HG02973 (cell line): Measurements from ENCODE around the gene HYAL1.

Experiments used
- ATAC-seq: cut with Tn5 transposase; IDR thresholded peaks from one replicate; pipeline ENCODE4 v1.9.1; 2021; ENCODE audit warnings: moderate library complexity; ENCODE audit not compliant: unreplicated experiment

The HYAL1 gene, protein sequence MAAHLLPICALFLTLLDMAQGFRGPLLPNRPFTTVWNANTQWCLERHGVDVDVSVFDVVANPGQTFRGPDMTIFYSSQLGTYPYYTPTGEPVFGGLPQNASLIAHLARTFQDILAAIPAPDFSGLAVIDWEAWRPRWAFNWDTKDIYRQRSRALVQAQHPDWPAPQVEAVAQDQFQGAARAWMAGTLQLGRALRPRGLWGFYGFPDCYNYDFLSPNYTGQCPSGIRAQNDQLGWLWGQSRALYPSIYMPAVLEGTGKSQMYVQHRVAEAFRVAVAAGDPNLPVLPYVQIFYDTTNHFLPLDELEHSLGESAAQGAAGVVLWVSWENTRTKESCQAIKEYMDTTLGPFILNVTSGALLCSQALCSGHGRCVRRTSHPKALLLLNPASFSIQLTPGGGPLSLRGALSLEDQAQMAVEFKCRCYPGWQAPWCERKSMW

GRCh38 chr3:50303013-50303815 lies at the start of gene HYAL1:
TSS of gene HYAL1 (minus strand) at chr3:50303574. CDS start at chr3:50302956, 618 bp downstream.
- no peak for ATAC-seq

DNA sequence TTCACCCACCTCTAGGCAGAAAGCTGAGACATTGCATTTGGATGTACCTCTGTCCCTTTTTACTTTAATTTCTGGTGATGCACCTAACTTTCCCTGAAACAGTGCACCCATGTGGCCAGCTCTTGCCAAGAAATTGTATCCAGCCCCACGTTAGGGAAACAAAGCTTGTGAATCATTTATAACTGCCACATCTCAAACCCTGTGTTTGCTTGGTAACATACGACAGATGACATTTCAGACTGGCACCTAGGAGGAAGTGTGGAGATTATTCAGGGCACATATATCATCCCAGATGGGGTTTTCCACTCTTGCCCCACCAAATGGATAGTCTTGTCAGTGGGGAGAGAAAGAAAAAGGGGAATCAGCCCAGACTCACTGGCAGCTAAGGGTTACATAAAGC lies 49.4 kb upstream of the HYAL1 start:
- ATAC-seq, result no peak

- no peak for ATAC-seq
Measured at GRCh38 chr3:50351323-50351697, 47.9 kb upstream of the HYAL1 start.

DNA sequence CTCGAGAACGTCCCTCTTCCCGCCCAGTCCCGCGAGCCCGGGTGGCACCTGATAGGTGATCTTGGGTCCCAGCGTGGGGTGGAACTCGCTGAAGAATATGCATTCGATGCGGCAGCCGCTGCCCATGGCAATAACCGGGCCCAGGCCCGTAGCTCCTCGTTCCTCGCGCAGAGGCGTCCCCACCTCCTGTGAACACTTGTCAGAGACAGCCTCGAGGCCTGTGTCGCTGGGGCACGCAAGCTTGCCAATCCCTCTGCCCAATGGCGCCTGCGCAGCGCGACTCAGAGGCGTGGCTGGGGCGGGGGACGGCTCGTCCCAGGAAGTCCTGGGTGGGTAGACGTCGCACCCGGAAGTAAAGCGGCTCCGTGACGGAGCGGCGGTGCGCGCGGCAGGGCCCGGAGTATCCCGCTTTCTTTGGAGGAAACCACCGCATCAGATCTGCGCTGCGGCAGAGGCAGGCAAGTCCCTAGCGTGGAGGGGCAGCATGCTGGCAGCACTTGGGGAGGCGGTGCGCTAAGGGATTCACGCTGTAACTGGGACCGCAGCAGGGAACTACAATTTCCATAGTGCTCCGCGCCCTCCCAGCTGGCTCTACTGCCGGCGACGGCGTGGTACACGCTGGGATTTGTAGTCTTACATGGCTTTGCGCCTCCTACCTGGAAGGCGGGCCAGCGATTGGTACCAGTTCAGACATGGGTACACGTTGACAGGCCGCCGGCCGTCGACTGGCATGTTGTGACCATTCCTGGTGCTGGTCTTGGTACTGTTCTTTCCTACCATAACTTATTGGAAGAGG lies 47.4 kb upstream of the HYAL1 start, which contains the start of the genes CYB561D2 and NPRL2:
CYB561D2 (plus strand) TSS at position 336 of the 796 bp plus-strand sequence. CDS start 572 bp downstream, outside the sequence.
NPRL2 (minus strand) TSS at position 249 of the 796 bp plus-strand sequence; CDS start at position 126, 123 bp downstream.
- peak; percentile 74 for ATAC-seq

DNA sequence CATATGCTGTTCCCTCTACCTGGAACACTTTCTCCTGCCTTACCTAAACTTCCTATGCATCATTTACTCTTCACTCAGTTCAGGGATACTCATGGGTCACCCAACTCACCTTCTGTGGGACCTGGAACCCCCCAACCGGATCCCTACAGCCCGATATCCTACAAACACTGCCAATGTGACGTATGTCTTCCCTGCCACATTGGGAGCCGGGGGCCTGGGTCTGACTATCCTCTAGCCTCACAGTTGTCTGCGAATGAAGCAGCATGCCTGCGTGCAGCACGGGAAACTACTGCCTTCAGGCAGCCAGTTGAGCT lies 46.8 kb upstream of the HYAL1 start:
- ATAC-seq, result no peak

- ATAC-seq, result no peak
Measured at GRCh38 chr3:50347187-50347813, 43.9 kb upstream of the HYAL1 start.

DNA sequence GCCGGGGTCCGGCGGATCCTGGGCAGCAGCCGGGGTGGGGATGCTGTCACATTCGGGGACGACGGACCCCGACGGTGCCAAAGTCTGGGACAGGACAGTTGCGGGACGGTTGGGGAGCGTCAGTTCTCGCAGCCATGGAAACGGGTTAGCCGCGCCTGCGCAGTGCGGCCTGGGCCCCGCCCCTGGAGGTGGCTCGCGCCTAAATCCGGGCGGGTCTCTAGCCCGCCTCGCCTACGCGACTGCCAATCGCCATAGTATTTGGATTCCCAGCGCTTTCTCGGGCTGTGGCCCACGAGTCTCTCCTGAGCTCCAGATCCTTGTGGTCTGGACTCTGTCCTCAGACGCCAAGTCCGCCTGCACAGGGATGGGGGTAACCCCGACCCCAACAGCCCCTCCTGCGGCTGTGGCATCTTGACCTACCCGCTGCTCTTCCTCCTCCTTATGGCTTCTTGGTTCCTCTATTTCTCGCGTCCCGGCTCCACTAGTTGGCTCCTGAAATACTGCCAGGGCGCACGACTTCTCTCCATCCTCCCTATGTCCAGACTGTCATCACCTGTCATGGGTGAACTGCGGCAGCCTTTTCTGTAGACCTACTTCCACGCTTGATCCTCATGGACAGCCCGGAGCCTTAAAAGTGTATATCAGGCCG lies 42.3 kb upstream of the HYAL1 start, which contains the start of gene ZMYND10:
ZMYND10 (minus strand) TSS at position 147 of the 649 bp plus-strand sequence. CDS start 153 bp downstream, outside the sequence.
- ATAC-seq, result no peak

- ATAC-seq, result no peak
Measured at GRCh38 chr3:50345008-50345407, 41.6 kb upstream of the HYAL1 start.

GRCh38 chr3:50342813-50343633 lies 39.6 kb upstream of the HYAL1 start:
- ATAC-seq, result no peak

DNA sequence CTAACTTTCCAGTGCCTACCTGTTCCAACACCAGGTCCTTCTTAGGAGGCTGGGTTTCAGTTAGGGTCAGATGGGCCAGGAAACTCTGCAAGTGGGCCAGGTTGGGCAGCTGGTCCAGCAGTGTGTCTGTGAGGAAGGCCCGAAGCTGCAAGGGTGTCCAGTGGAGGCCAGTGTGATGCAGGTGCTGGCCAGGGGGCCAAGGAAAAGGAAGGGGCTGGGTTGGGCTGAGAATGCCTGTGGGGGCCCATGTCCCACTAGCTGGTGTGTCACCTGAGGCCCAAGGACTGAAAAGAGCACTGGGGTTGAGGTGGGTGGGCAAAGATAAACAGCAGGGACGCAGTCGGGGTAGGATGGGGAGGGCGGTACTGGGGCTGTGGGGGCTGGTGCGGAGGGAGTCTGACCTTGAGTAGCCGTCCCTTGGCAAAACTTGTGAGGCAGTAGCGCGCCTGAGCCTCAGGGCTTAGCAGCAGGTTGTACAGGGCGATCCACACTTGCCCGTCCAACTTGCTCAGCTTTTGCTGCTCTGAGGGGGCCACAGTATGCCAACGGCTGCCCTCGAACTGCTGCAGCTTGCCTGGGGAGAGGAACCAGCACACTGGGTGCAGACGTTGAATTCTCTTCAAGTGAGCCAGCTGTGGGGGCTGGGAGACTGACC lies 38.7 kb upstream of the HYAL1 start:
- ATAC-seq, result no peak

- no peak for ATAC-seq
Measured at GRCh38 chr3:50341537-50341936, 38.2 kb upstream of the HYAL1 start.

DNA sequence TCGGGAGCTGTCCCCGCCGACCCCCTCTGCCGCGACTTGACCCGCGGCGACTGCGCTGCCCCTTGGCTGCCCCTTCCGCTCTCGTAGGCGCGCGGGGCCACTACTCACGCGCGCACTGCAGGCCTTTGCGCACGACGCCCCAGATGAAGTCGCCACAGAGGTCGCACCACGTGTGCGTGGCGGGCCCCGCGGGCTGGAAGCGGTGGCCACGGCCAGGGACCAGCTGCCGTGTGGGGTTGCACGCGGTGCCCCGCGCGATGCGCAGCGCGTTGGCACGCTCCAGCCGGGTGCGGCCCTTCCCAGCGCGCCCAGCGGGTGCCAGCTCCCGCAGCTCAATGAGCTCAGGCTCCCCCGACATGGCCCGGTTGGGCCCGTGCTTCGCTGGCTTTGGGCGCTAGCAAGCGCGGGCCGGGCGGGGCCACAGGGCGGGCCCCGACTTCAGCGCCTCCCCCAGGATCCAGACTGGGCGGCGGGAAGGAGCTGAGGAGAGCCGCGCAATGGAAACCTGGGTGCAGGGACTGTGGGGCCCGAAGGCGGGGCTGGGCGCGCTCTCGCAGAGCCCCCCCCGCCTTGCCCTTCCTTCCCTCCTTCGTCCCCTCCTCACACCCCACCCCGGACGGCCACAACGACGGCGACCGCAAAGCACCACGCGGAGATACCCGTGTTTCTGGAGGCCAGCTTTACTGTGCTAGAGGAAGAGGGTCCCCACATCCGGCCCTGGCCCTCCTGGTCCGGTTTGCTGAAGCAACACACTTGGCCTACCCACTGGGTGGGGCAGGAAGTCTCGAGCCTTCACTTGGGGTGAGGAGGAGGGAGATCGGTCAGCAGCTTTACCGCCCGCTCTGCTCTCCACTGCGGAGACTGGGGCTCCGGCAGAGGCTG lies 37.3 kb upstream of the HYAL1 start, which contains the start of gene RASSF1:
RASSF1 (minus strand) TSS at position 389 of the 882 bp plus-strand sequence; CDS start at position 358, 31 bp downstream.
- no peak for ATAC-seq

- no peak for ATAC-seq
Measured at GRCh38 chr3:50340147-50340447, 36.7 kb upstream of the HYAL1 start.

- ATAC-seq, result no peak
Measured at GRCh38 chr3:50339485-50340146, 36.2 kb upstream of the HYAL1 start.

DNA sequence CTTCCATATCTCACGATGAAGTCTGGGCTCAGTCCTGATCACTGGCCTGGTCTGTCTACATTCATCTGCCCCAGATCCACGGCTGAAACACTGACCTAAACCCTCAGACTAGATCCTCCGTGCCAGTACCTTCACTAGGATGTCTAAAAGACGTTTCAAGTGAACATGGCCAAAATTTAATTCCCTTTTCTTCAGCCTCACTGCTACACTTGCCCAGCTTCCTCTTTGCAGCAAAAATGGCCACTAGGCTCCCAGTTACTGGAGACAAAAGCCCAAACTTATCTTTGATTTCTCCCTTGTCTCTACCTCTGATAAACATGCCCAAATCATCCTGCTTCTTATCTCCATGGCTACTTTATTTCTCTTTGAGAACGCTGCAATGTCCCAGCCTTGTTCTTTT lies 35.6 kb upstream of the HYAL1 start:
- no peak for ATAC-seq

DNA sequence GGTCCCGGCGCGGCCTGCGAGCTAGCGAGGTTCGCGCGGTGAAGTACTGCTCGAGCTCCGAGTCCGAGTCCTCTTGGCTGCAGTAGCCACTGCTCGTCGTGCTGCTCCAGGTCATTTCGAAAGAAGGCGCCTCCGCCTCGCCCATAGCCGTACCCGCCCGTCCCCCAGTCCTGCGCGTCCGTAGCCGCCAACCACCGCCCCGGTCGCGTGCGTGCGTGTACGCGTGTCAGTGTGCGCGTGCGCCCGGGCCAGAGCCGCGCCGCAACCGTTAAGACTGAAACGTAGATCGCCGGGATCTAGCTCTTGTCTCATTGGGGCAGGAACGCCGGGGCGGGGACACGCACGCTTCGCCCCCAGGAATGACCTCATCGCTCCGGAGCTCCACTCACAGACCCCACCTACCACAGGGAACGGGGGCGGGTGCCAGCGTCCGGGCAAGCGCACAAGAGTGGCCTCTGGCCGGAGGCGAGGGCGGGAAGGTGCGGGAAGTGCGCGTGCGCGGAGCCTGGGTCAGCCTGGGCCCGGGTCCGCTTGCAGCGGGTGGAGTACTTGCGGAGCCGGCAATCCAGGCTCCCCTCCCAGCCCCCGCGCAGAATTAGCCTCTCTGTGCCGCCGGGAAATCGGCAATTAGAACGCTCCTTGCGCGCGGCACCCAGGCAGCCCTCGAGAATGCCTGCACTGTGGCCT lies 33.9 kb upstream of the HYAL1 start:
- ATAC-seq, result peak; percentile 65
